Measurements from ENCODE around the gene HRH2. TPM values are rescaled to one million over a fixed set of nuclear protein-coding genes. Genes with fewer than 3 reads are reported as not detected.
A peak's percentile ranks its signal among the peaks of the same experiment; 100 is the strongest.

HRH2 gene
- total RNA-seq, 5 donors from 2014 or later (not counting 1 experiment from before 2014, with no cell fraction given), result 2.9 to 14.4 (median 5.5) TPM

GRCh38 chr5:175698401-175699115 lies 40.7 kb downstream of the HRH2 start:
- peaks cover 29 to 41% (median 31%) of the 10 kb centered on the region in 3 donors for H3K4me1 Mint-ChIP-seq

GRCh38 chr5:175700991-175701390 lies 43.1 kb downstream of the HRH2 start:
- peaks cover 0 to 2% of the 10 kb centered on the region in 2 experiments for H3K27me3 ChIP-seq (replicated peaks in 1 of 2; ENCODE audit: control insufficient read depth in 2 of 2, extremely low read depth in 1 of 2, insufficient read depth in 2 of 2, low read length in 1 of 2)
- DNase-seq (peak in 1 of 35 experiments; percentile 33), ATAC-seq (replicated peaks in 1 of 4) (no peak)
- H3K4me1 Mint-ChIP-seq, result peaks cover 14 to 17% (median 17%) of the 10 kb centered on the region in 3 donors
- no peak overlapping the region for H3K4me3 ChIP-seq (ENCODE audit: control insufficient read depth in 1 of 2, extremely low read depth in 1 of 2, low read length in 1 of 2)
- H3K36me3 Mint-ChIP-seq, result peaks cover 16% of the 10 kb centered on the region
- H3K9me3 ChIP-seq, result no peaks in the 10 kb centered on the region
- no peak overlapping the region for H3K4me3 Mint-ChIP-seq
- POLR2A ChIA-PET, result no interaction called here
- no peaks in the 10 kb centered on the region for H3K27me3 Mint-ChIP-seq
- peaks cover 5 to 11% of the 10 kb centered on the region in 2 experiments for H3K4me1 ChIP-seq (ENCODE audit: control insufficient read depth in 1 of 2, extremely low read depth in 1 of 2, insufficient read depth in 2 of 2, low read length in 2 of 2)
- CTCF ChIA-PET, result interaction anchor here (0.6 to 2.4 kb wide), 5 partner anchors 167 to 755 kb away, joined by 3 to 12 read pairs (median 4); no protein-coding TSS in a partner anchor
- H3K9me3 Mint-ChIP-seq, result peaks cover 0 to 5% (median 0%) of the 10 kb centered on the region in 3 donors
- H3K27ac ChIP-seq (ENCODE audit: low read length), result no peak overlapping the region
- H3K27ac Mint-ChIP-seq, result no peak overlapping the region
- WGBS (ENCODE audit: insufficient coverage), result 90% methylated on average over 3 of the region's 5 CpGs
- peaks cover 3 to 11% of the 10 kb centered on the region in 2 donors for H3K36me3 ChIP-seq (ENCODE audit: control insufficient read depth in 2 of 2, extremely low read depth in 1 of 2, insufficient read depth in 1 of 2, low read length in 1 of 2)

More at GRCh38 chr5:175698401-175699115, 40.7 kb downstream of the HRH2 start:
- H3K36me3 ChIP-seq (ENCODE audit: control insufficient read depth in 2 of 2, extremely low read depth in 1 of 2, insufficient read depth in 1 of 2, low read length in 1 of 2), result peaks cover 3 to 11% of the 10 kb centered on the region in 2 donors
- Mint-ChIP-seq H3K27me3 (no peaks in the 10 kb centered on the region), H3K9me3 (peaks cover 0 to 4% (median 0%) of the 10 kb centered on the region in 3 donors), H3K27ac (peak overlapping the region in 1 of 2 donors; percentile 50), H3K36me3 (peaks cover 16% of the 10 kb centered on the region), H3K4me3 (no peak overlapping the region)
- POLR2A ChIA-PET, result no interaction called here
- no peak overlapping the region for H3K27ac ChIP-seq (ENCODE audit: low read length)
- H3K4me3 ChIP-seq (ENCODE audit: control insufficient read depth in 1 of 2, extremely low read depth in 1 of 2, low read length in 1 of 2), result no peak overlapping the region
- peaks cover 0 to 2% of the 10 kb centered on the region in 2 experiments for H3K27me3 ChIP-seq (replicated peaks in 1 of 2; ENCODE audit: control insufficient read depth in 2 of 2, extremely low read depth in 1 of 2, insufficient read depth in 2 of 2, low read length in 1 of 2)
- peaks cover 13 to 16% of the 10 kb centered on the region in 2 experiments for H3K4me1 ChIP-seq (ENCODE audit: control insufficient read depth in 1 of 2, extremely low read depth in 1 of 2, insufficient read depth in 2 of 2, low read length in 2 of 2)
- 93% methylated on average over 17 of the region's 18 CpGs for WGBS (ENCODE audit: insufficient coverage)
- ATAC-seq (replicated peaks in 1 of 4) (no peak), DNase-seq (no peak)
- no peaks in the 10 kb centered on the region for H3K9me3 ChIP-seq
- CTCF ChIA-PET, result interaction anchor here (0.5 to 3.3 kb wide), 3 partner anchors 32 to 165 kb away, joined by 4 to 23 read pairs (median 4); no protein-coding TSS in a partner anchor

- DNase-seq (no peak), ATAC-seq (replicated peaks in 1 of 4) (no peak)
- H3K4me1 Mint-ChIP-seq, result peaks cover 7 to 9% (median 9%) of the 10 kb centered on the region in 3 donors
- H3K4me3 Mint-ChIP-seq, result no peak overlapping the region
- H3K9me3 Mint-ChIP-seq, result peaks cover 0 to 5% (median 0%) of the 10 kb centered on the region in 3 donors
- Histone ChIP-seq H3K36me3 (ENCODE audit: control insufficient read depth in 2 of 2, extremely low read depth in 1 of 2, insufficient read depth in 1 of 2, low read length in 1 of 2) (peaks cover 3 to 11% of the 10 kb centered on the region in 2 donors), H3K27me3 (replicated peaks in 1 of 2; ENCODE audit: control insufficient read depth in 2 of 2, extremely low read depth in 1 of 2, insufficient read depth in 2 of 2, low read length in 1 of 2) (peaks cover 0 to 2% of the 10 kb centered on the region in 2 experiments), H3K27ac (ENCODE audit: low read length) (no peak overlapping the region), H3K4me3 (ENCODE audit: control insufficient read depth in 1 of 2, extremely low read depth in 1 of 2, low read length in 1 of 2) (no peak overlapping the region), H3K9me3 (no peaks in the 10 kb centered on the region), H3K4me1 (ENCODE audit: control insufficient read depth in 1 of 2, extremely low read depth in 1 of 2, insufficient read depth in 2 of 2, low read length in 2 of 2) (peaks cover 2% of the 10 kb centered on the region in 2 experiments)
- ChIA-PET POLR2A (interaction anchor here in 1 of 2 donors (0.6 kb wide), 2 partner anchors 176 to 358 kb away, joined by 3 to 5 read pairs; no protein-coding TSS in a partner anchor), CTCF (interaction anchor here (0.6 to 2.4 kb wide), 7 partner anchors 12 to 238 kb away, joined by 3 to 12 read pairs (median 4); no protein-coding TSS in a partner anchor)
- no peaks in the 10 kb centered on the region for H3K27me3 Mint-ChIP-seq
- H3K27ac Mint-ChIP-seq, result no peak overlapping the region
- peaks cover 16% of the 10 kb centered on the region for H3K36me3 Mint-ChIP-seq
- 91% methylated on average over 9 of the region's 12 CpGs for WGBS (ENCODE audit: insufficient coverage)
These were observed 43.9 kb downstream of the HRH2 start for GRCh38 chr5:175701797-175702196.

- peaks cover 28% of the 10 kb centered on the region for H3K36me3 Mint-ChIP-seq
- peaks cover 0 to 5% (median 0%) of the 10 kb centered on the region in 3 donors for H3K9me3 Mint-ChIP-seq
- H3K27ac Mint-ChIP-seq, result no peak overlapping the region
- ChIA-PET CTCF (no interaction called here), POLR2A (no interaction called here)
- H3K4me1 Mint-ChIP-seq, result no peaks in the 10 kb centered on the region
- H3K36me3 ChIP-seq (ENCODE audit: control insufficient read depth in 2 of 2, extremely low read depth in 1 of 2, insufficient read depth in 1 of 2, low read length in 1 of 2), result peaks cover 8 to 19% of the 10 kb centered on the region in 2 donors
- H3K27me3 ChIP-seq (replicated peaks in 1 of 2; ENCODE audit: control insufficient read depth in 2 of 2, extremely low read depth in 1 of 2, insufficient read depth in 2 of 2, low read length in 1 of 2), result no peaks in the 10 kb centered on the region
- H3K4me1 ChIP-seq (ENCODE audit: control insufficient read depth in 1 of 2, extremely low read depth in 1 of 2, insufficient read depth in 2 of 2, low read length in 2 of 2), result no peaks in the 10 kb centered on the region
- no peak overlapping the region for H3K4me3 ChIP-seq (ENCODE audit: control insufficient read depth in 1 of 2, extremely low read depth in 1 of 2, low read length in 1 of 2)
- no peak for DNase-seq
- ATAC-seq (replicated peaks in 1 of 4), result no peak
- H3K4me3 Mint-ChIP-seq, result no peak overlapping the region
- no peak overlapping the region for H3K27ac ChIP-seq (ENCODE audit: low read length)
- no peaks in the 10 kb centered on the region for H3K9me3 ChIP-seq
- H3K27me3 Mint-ChIP-seq, result no peaks in the 10 kb centered on the region
- WGBS (ENCODE audit: insufficient coverage), result 93% methylated on average over 2 of the region's 6 CpGs
These were observed 48.6 kb downstream of the HRH2 start for GRCh38 chr5:175706499-175706898.

- no peak for ATAC-seq (replicated peaks in 1 of 4)
- peaks cover 24% of the 10 kb centered on the region for H3K36me3 Mint-ChIP-seq
- no peak overlapping the region for H3K4me3 Mint-ChIP-seq
- POLR2A ChIA-PET, result no interaction called here
- no peak overlapping the region for H3K27ac Mint-ChIP-seq
- CTCF ChIA-PET, result no interaction called here
- H3K27ac ChIP-seq (ENCODE audit: low read length), result no peak overlapping the region
- H3K36me3 ChIP-seq (ENCODE audit: control insufficient read depth in 2 of 2, extremely low read depth in 1 of 2, insufficient read depth in 1 of 2, low read length in 1 of 2), result peaks cover 8 to 19% of the 10 kb centered on the region in 2 donors
- H3K4me1 ChIP-seq (ENCODE audit: control insufficient read depth in 1 of 2, extremely low read depth in 1 of 2, insufficient read depth in 2 of 2, low read length in 2 of 2), result no peaks in the 10 kb centered on the region
- H3K9me3 Mint-ChIP-seq, result peaks cover 0 to 5% (median 0%) of the 10 kb centered on the region in 3 donors
- DNase-seq, result no peak
- H3K4me1 Mint-ChIP-seq, result no peaks in the 10 kb centered on the region
- no peaks in the 10 kb centered on the region for H3K9me3 ChIP-seq
- no peak overlapping the region for H3K4me3 ChIP-seq (ENCODE audit: control insufficient read depth in 1 of 2, extremely low read depth in 1 of 2, low read length in 1 of 2)
- no peaks in the 10 kb centered on the region for H3K27me3 Mint-ChIP-seq
- 93% methylated on average over 16 of the region's 16 CpGs for WGBS (ENCODE audit: insufficient coverage)
- no peaks in the 10 kb centered on the region for H3K27me3 ChIP-seq (replicated peaks in 1 of 2; ENCODE audit: control insufficient read depth in 2 of 2, extremely low read depth in 1 of 2, insufficient read depth in 2 of 2, low read length in 1 of 2)
These were observed 50.0 kb downstream of the HRH2 start for GRCh38 chr5:175707751-175708375.

GRCh38 chr5:175709276-175709781 lies 51.5 kb downstream of the HRH2 start:
- H3K27ac ChIP-seq (ENCODE audit: low read length), result no peak overlapping the region
- POLR2A ChIA-PET, result no interaction called here
- H3K27ac Mint-ChIP-seq, result no peak overlapping the region
- peaks cover 29% of the 10 kb centered on the region for H3K36me3 Mint-ChIP-seq
- no peaks in the 10 kb centered on the region for H3K27me3 ChIP-seq (replicated peaks in 1 of 2; ENCODE audit: control insufficient read depth in 2 of 2, extremely low read depth in 1 of 2, insufficient read depth in 2 of 2, low read length in 1 of 2)
- H3K36me3 ChIP-seq (ENCODE audit: control insufficient read depth in 2 of 2, extremely low read depth in 1 of 2, insufficient read depth in 1 of 2, low read length in 1 of 2), result peaks cover 8 to 19% of the 10 kb centered on the region in 2 donors
- WGBS (ENCODE audit: insufficient coverage), result 63% methylated on average over 12 of the region's 13 CpGs
- H3K9me3 ChIP-seq, result no peaks in the 10 kb centered on the region
- DNase-seq, result peak in 1 of 35 experiments; percentile 2
- CTCF ChIA-PET, result no interaction called here
- no peak overlapping the region for H3K4me3 Mint-ChIP-seq
- no peaks in the 10 kb centered on the region for H3K4me1 ChIP-seq (ENCODE audit: control insufficient read depth in 1 of 2, extremely low read depth in 1 of 2, insufficient read depth in 2 of 2, low read length in 2 of 2)
- H3K9me3 Mint-ChIP-seq, result peaks cover 0 to 3% (median 3%) of the 10 kb centered on the region in 3 donors
- no peak for ATAC-seq (replicated peaks in 1 of 4)
- H3K4me3 ChIP-seq (ENCODE audit: control insufficient read depth in 1 of 2, extremely low read depth in 1 of 2, low read length in 1 of 2), result no peak overlapping the region
- H3K27me3 Mint-ChIP-seq, result no peaks in the 10 kb centered on the region
- no peaks in the 10 kb centered on the region for H3K4me1 Mint-ChIP-seq
